Measurements from ENCODE around the gene TACR2. TPM values are rescaled to one million over a fixed set of nuclear protein-coding genes. Genes with fewer than 3 reads are reported as not detected.

TACR2 gene
- polyA plus RNA-seq, 1 experiment: not detected

- H3K27me3 ChIP-seq (ENCODE audit: control insufficient read depth, insufficient read depth, low read length): peaks cover 29% of the 10 kb centered on the region
- no peak for TF ChIP-seq CTCF (IDR thresholded peaks at IDR 0.05; ENCODE audit: low read depth, low read length)
- ChIA-PET POLR2A (no interaction called here), CTCF (no interaction called here)
- H3K27ac ChIP-seq (ENCODE audit: low read depth, low read length): no peak overlapping the region
- no peak overlapping the region for H3K4me3 ChIP-seq (ENCODE audit: low read depth, low read length)
- H3K9me3 ChIP-seq (ENCODE audit: control insufficient read depth, insufficient read depth, low read length): peaks cover 5% of the 10 kb centered on the region; the same call in 1 of the 2 replicates
- no peak for DNase-seq (ENCODE audit: low read depth, low spot score)
Observed at GRCh38 chr10:69437321-69438259, 20.9 kb upstream of the TACR2 start.

- no peak overlapping the region for H3K27ac ChIP-seq (ENCODE audit: low read depth, low read length)
- ChIA-PET CTCF (interaction anchor here (0.6 kb wide), 1 partner anchor 71 kb away, joined by 3 read pairs; no protein-coding TSS in a partner anchor), POLR2A (interaction anchor here (0.8 kb wide), 1 partner anchor 11 kb away, joined by 3 read pairs; no protein-coding TSS in a partner anchor)
- H3K4me3 ChIP-seq (ENCODE audit: low read depth, low read length): no peak overlapping the region
- no peak for TF ChIP-seq CTCF (IDR thresholded peaks at IDR 0.05; ENCODE audit: low read depth, low read length)
- no peak for DNase-seq (ENCODE audit: low read depth, low spot score)
- H3K9me3 ChIP-seq (ENCODE audit: control insufficient read depth, insufficient read depth, low read length): peaks cover 5% of the 10 kb centered on the region; the same call in 1 of the 2 replicates
- peaks cover 30% of the 10 kb centered on the region for H3K27me3 ChIP-seq (ENCODE audit: control insufficient read depth, insufficient read depth, low read length)
Observed at GRCh38 chr10:69435966-69436520, 19.3 kb upstream of the TACR2 start.

GRCh38 chr10:69434926-69435325 is 18.2 kb upstream of the TACR2 start:
- H3K27me3 ChIP-seq (ENCODE audit: control insufficient read depth, insufficient read depth, low read length): peaks cover 29% of the 10 kb centered on the region
- CTCF ChIA-PET: no interaction called here
- no peak for TF ChIP-seq CTCF (IDR thresholded peaks at IDR 0.05; ENCODE audit: low read depth, low read length)
- H3K4me3 ChIP-seq (ENCODE audit: low read depth, low read length): no peak overlapping the region
- peaks cover 5% of the 10 kb centered on the region; the same call in 1 of the 2 replicates for H3K9me3 ChIP-seq (ENCODE audit: control insufficient read depth, insufficient read depth, low read length)
- DNase-seq (ENCODE audit: low read depth, low spot score): no peak
- POLR2A ChIA-PET: no interaction called here
- H3K27ac ChIP-seq (ENCODE audit: low read depth, low read length): no peak overlapping the region

- H3K27ac ChIP-seq (ENCODE audit: low read depth, low read length): no peak overlapping the region
- ChIA-PET CTCF (interaction anchor here (1.0 kb wide), 1 partner anchor 9 kb away, joined by 3 read pairs; no protein-coding TSS in a partner anchor), POLR2A (no interaction called here)
- TF ChIP-seq CTCF (IDR thresholded peaks at IDR 0.05; ENCODE audit: low read depth, low read length): no peak
- no peak for DNase-seq (ENCODE audit: low read depth, low spot score)
- peaks cover 5% of the 10 kb centered on the region; the same call in 1 of the 2 replicates for H3K9me3 ChIP-seq (ENCODE audit: control insufficient read depth, insufficient read depth, low read length)
- H3K4me3 ChIP-seq (ENCODE audit: low read depth, low read length): no peak overlapping the region
- peaks cover 29% of the 10 kb centered on the region for H3K27me3 ChIP-seq (ENCODE audit: control insufficient read depth, insufficient read depth, low read length)
Observed at GRCh38 chr10:69434169-69434568, 17.5 kb upstream of the TACR2 start.

GRCh38 chr10:69428165-69428564 is 11.4 kb upstream of the TACR2 start:
- ChIA-PET CTCF (interaction anchor here (1.1 to 2.3 kb wide), 3 partner anchors 10 to 79 kb away, joined by 4 to 10 read pairs (median 9); no protein-coding TSS in a partner anchor), POLR2A (no interaction called here)
- Histone ChIP-seq H3K27ac (ENCODE audit: low read depth, low read length) (no peak overlapping the region), H3K27me3 (ENCODE audit: control insufficient read depth, insufficient read depth, low read length) (peaks cover 30% of the 10 kb centered on the region), H3K9me3 (ENCODE audit: control insufficient read depth, insufficient read depth, low read length) (no peaks in the 10 kb centered on the region), H3K4me3 (ENCODE audit: low read depth, low read length) (no peak overlapping the region)
- TF ChIP-seq CTCF (IDR thresholded peaks at IDR 0.05; ENCODE audit: low read depth, low read length): no peak
- no peak for DNase-seq (ENCODE audit: low read depth, low spot score)
